ENCODE measurements around the gene TNFRSF25.

GRCh38 chr1:6464915-6465314 lies 1.1 kb downstream of the TNFRSF25 start:
- TF ChIP-seq CTCF (IDR thresholded peaks at IDR 0.05 in 4 of 5, conservative IDR thresholded peaks at IDR 0.05 in 1 of 5): no peak
- no peak for TF ChIP-seq POLR2A (IDR thresholded peaks at IDR 0.05)

Data from gastrocnemius medialis (tissue), 4 donors.